ENCODE results near the gene PRSS8.

PRSS8 gene

GRCh38 chr16:31130336-31130891 lies 5.1 kb downstream of the PRSS8 start:
- TF ChIP-seq CTCF (IDR thresholded peaks at IDR 0.05; ENCODE audit: insufficient read depth, low read length, poor library complexity, severe bottlenecking) (no peak), EZH2phosphoT487 (conservative IDR thresholded peaks at IDR 0.05; ENCODE audit: low read length) (no peak)
- H3K9me2 ChIP-seq (replicated peaks; ENCODE audit: insufficient read depth, low read length), result no peaks in the 10 kb centered on the region
- no peak overlapping the region for H3K4me2 ChIP-seq (ENCODE audit: low read depth, low read length, poor library complexity, severe bottlenecking)
- no peak overlapping the region for H2AFZ ChIP-seq (ENCODE audit: low read depth, low read length, severe bottlenecking)
- H3K27me3 ChIP-seq (ENCODE audit: low read length), result no peaks in the 10 kb centered on the region
- H3K9me3 ChIP-seq (ENCODE audit: insufficient read depth, low read length), result no peaks in the 10 kb centered on the region
- no peak overlapping the region for H3K9ac ChIP-seq (ENCODE audit: low read length)
- no peaks in the 10 kb centered on the region for H3F3A ChIP-seq (ENCODE audit: insufficient read depth)
- no peaks in the 10 kb centered on the region for H4K20me1 ChIP-seq (ENCODE audit: low read depth, low read length)
- no peak overlapping the region for H3K4me3 ChIP-seq (ENCODE audit: insufficient read depth, low read length, poor library complexity, severe bottlenecking)
- no peak overlapping the region for H3K27ac ChIP-seq (ENCODE audit: low read depth, low read length)
- H3K79me2 ChIP-seq (ENCODE audit: insufficient read depth, low read length), result no peaks in the 10 kb centered on the region
- H3K36me3 ChIP-seq (ENCODE audit: low read length), result no peaks in the 10 kb centered on the region

- Histone ChIP-seq H3K9me3 (ENCODE audit: insufficient read depth, low read length) (no peaks in the 10 kb centered on the region), H3K9me2 (replicated peaks; ENCODE audit: insufficient read depth, low read length) (no peaks in the 10 kb centered on the region), H4K20me1 (ENCODE audit: low read depth, low read length) (no peaks in the 10 kb centered on the region), H3K79me2 (ENCODE audit: insufficient read depth, low read length) (no peaks in the 10 kb centered on the region), H3K36me3 (ENCODE audit: low read length) (no peaks in the 10 kb centered on the region), H3K27me3 (ENCODE audit: low read length) (no peaks in the 10 kb centered on the region), H3K4me2 (ENCODE audit: low read depth, low read length, poor library complexity, severe bottlenecking) (no peak overlapping the region), H3K27ac (ENCODE audit: low read depth, low read length) (no peak overlapping the region), H3K4me3 (ENCODE audit: insufficient read depth, low read length, poor library complexity, severe bottlenecking) (no peak overlapping the region), H3F3A (ENCODE audit: insufficient read depth) (no peaks in the 10 kb centered on the region), H3K9ac (ENCODE audit: low read length) (no peak overlapping the region), H2AFZ (ENCODE audit: low read depth, low read length, severe bottlenecking) (no peak overlapping the region)
- no peak for TF ChIP-seq EZH2phosphoT487 (conservative IDR thresholded peaks at IDR 0.05; ENCODE audit: low read length)
- no peak for TF ChIP-seq CTCF (IDR thresholded peaks at IDR 0.05; ENCODE audit: insufficient read depth, low read length, poor library complexity, severe bottlenecking)
Observed at GRCh38 chr16:31129568-31130335, 5.8 kb downstream of the PRSS8 start.

- H3K9me3 ChIP-seq (ENCODE audit: insufficient read depth, low read length), result no peaks in the 10 kb centered on the region
- no peaks in the 10 kb centered on the region for H4K20me1 ChIP-seq (ENCODE audit: low read depth, low read length)
- TF ChIP-seq EZH2phosphoT487 (conservative IDR thresholded peaks at IDR 0.05; ENCODE audit: low read length), result no peak
- TF ChIP-seq CTCF (IDR thresholded peaks at IDR 0.05; ENCODE audit: insufficient read depth, low read length, poor library complexity, severe bottlenecking), result no peak
- H3K4me3 ChIP-seq (ENCODE audit: insufficient read depth, low read length, poor library complexity, severe bottlenecking), result no peak overlapping the region
- H3F3A ChIP-seq (ENCODE audit: insufficient read depth), result no peaks in the 10 kb centered on the region
- no peaks in the 10 kb centered on the region for H3K36me3 ChIP-seq (ENCODE audit: low read length)
- no peaks in the 10 kb centered on the region for H3K27me3 ChIP-seq (ENCODE audit: low read length)
- no peaks in the 10 kb centered on the region for H3K9me2 ChIP-seq (replicated peaks; ENCODE audit: insufficient read depth, low read length)
- H3K27ac ChIP-seq (ENCODE audit: low read depth, low read length), result no peak overlapping the region
- no peak overlapping the region for H3K4me2 ChIP-seq (ENCODE audit: low read depth, low read length, poor library complexity, severe bottlenecking)
- no peak overlapping the region for H3K9ac ChIP-seq (ENCODE audit: low read length)
- no peaks in the 10 kb centered on the region for H3K79me2 ChIP-seq (ENCODE audit: insufficient read depth, low read length)
- no peak overlapping the region for H2AFZ ChIP-seq (ENCODE audit: low read depth, low read length, severe bottlenecking)
Observed at GRCh38 chr16:31128711-31129567, 6.6 kb downstream of the PRSS8 start.
